ENCODE measurements around the gene MGMT.

MGMT gene

GRCh38 chr10:129602938-129603535, 136.0 kb downstream of the MGMT start:
- no peak for DNase-seq

GRCh38 chr10:129604333-129605032, 137.4 kb downstream of the MGMT start:
- no peak for DNase-seq

GRCh38 chr10:129605266-129605985, 138.4 kb downstream of the MGMT start:
- no peak for DNase-seq

GRCh38 chr10:129605986-129606518, 139.0 kb downstream of the MGMT start:
- DNase-seq, result no peak

- DNase-seq, result no peak
Measured at GRCh38 chr10:129607607-129608109, 140.6 kb downstream of the MGMT start.

- no peak for DNase-seq
Measured at GRCh38 chr10:129608653-129609052, 141.6 kb downstream of the MGMT start.

GRCh38 chr10:129609551-129609950, 142.5 kb downstream of the MGMT start:
- no peak for DNase-seq

- no peak for DNase-seq
Measured at GRCh38 chr10:129612481-129613109, 145.6 kb downstream of the MGMT start.

- DNase-seq, result no peak
Measured at GRCh38 chr10:129613377-129613980, 146.4 kb downstream of the MGMT start.

GRCh38 chr10:129614341-129614740, 147.3 kb downstream of the MGMT start:
- DNase-seq, result no peak

GRCh38 chr10:129615381-129615780, 148.3 kb downstream of the MGMT start:
- no peak for DNase-seq

GRCh38 chr10:129615921-129616525, 149.0 kb downstream of the MGMT start:
- DNase-seq, result no peak

- DNase-seq, result no peak
Measured at GRCh38 chr10:129617768-129618167, 150.7 kb downstream of the MGMT start.

- DNase-seq, result no peak
Measured at GRCh38 chr10:129621062-129621461, 154.0 kb downstream of the MGMT start.

GRCh38 chr10:129621693-129622092, 154.7 kb downstream of the MGMT start:
- DNase-seq, result no peak

GRCh38 chr10:129622291-129622690, 155.2 kb downstream of the MGMT start:
- no peak for DNase-seq

GRCh38 chr10:129622736-129623135, 155.7 kb downstream of the MGMT start:
- no peak for DNase-seq

- no peak for DNase-seq
Measured at GRCh38 chr10:129624526-129624925, 157.5 kb downstream of the MGMT start.

GRCh38 chr10:129626309-129626708, 159.3 kb downstream of the MGMT start:
- DNase-seq, result no peak

GRCh38 chr10:129626796-129627435, 159.9 kb downstream of the MGMT start:
- no peak for DNase-seq

- DNase-seq, result no peak
Measured at GRCh38 chr10:129627442-129627841, 160.4 kb downstream of the MGMT start.

GRCh38 chr10:129628823-129629222, 161.8 kb downstream of the MGMT start:
- DNase-seq, result no peak

Data from RPMI8226 (cell line).